Measurements from ENCODE around the gene SPATA7.

DNA sequence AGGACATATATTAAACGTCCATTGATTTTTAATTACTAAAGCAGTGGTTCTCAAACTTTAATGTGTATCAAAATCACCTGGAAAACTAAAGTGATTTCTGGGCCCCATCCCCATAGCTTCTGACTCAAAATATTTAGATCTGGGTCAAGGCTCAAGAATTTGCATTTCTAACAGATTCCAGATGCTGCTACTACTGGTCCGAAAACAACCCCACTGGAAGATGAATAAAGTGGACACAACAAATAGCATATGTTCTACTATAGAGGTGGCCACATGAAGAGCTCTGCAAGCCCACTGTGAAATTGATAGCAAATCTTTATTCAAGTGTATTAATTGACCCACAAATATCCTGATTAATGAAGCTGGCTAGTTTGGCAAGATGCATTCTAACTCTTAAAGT, 69.4 kb downstream of the SPATA7 start:
- no peak for TF ChIP-seq EP300 (IDR thresholded peaks at IDR 0.05)
- no peak for TF ChIP-seq POLR2AphosphoS5 (IDR thresholded peaks at IDR 0.05)
